ENCODE measurements around the gene ENTHD1.

DNA sequence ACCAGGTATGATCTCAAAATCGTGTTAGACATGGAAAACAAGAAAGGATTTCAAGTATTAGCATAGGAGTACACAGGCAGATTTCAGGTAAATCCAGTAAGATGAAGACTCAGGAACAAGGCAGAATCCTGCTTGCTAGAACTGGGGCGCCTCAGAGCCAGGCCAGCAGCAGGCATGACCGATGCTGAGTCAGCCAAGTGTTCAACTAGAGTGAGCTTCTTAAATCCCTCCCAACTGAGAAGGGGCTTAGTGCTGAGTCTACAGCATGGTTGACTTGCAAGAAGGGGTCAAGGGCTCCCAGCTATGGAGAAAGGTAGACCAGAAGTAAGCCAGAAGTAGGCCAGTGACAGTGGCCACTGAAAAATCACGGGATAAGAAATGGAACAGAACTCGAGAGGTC lies 19.8 kb upstream of the ENTHD1 start:
- no peak for TF ChIP-seq POLR2A (IDR thresholded peaks at IDR 0.05; ENCODE audit: low read depth, low read length)
- no peak for TF ChIP-seq POLR2AphosphoS5 (IDR thresholded peaks at IDR 0.05; ENCODE audit: low read depth, low read length)
